Endothelial cell (in vitro differentiated cells): ENCODE data around the gene TGFB3. TPM values are rescaled to one million over a fixed set of nuclear protein-coding genes. Genes with fewer than 3 reads are reported as not detected.

Source experiments
- DNase-seq: peaks from one replicate; pipeline ENCODE4 v3.0.0; 2021; ENCODE audit warnings: low spot score
- H3K27ac Mint-ChIP-seq: one replicate; pipeline ENCODE4 v1.8.0; 2021; ENCODE audit warnings: mixed read lengths, inconsistent platforms; ENCODE audit not compliant: unreplicated experiment
- H3K27me3 Mint-ChIP-seq: one replicate; pipeline ENCODE4 v1.8.0; 2021; ENCODE audit warnings: mild to moderate bottlenecking, moderate library complexity, mixed read lengths, inconsistent platforms; ENCODE audit not compliant: unreplicated experiment
- H3K36me3 Mint-ChIP-seq: one replicate; pipeline ENCODE4 v1.8.0; 2021; ENCODE audit warnings: mild to moderate bottlenecking, low read depth, mixed read lengths, inconsistent platforms; ENCODE audit not compliant: unreplicated experiment
- H3K4me1 Mint-ChIP-seq: one replicate; pipeline ENCODE4 v1.8.0; 2021; ENCODE audit warnings: mild to moderate bottlenecking, mixed read lengths, inconsistent platforms; ENCODE audit not compliant: unreplicated experiment
- H3K4me3 Mint-ChIP-seq: one replicate; pipeline ENCODE4 v1.8.0; 2021; ENCODE audit warnings: mild to moderate bottlenecking, mixed read lengths, inconsistent platforms; ENCODE audit not compliant: unreplicated experiment
- H3K9me3 Mint-ChIP-seq: one replicate; pipeline ENCODE4 v1.8.0; 2021; ENCODE audit warnings: mixed read lengths, inconsistent platforms; ENCODE audit not compliant: unreplicated experiment
- total RNA-seq: library from RNA; stranded (reverse); fragmentation: NEBNext Ultra II Directional; extraction: Animal tissue kit (Norgen Biotek cat#: 25700); gene quantifications from one replicate; pipeline ENCODE4 v1.2.1, GENCODE V29; 2021; ENCODE audit not compliant: unreplicated experiment
- TF ChIP-seq, protein P1 (sequence below): fragments of 200-600 bp; sonication (generic); IDR thresholded peaks from one replicate; pipeline ENCODE4 v1.5.0; 2021; ENCODE audit warnings: antibody characterized with exemption; ENCODE audit not compliant: unreplicated experiment

Gene TGFB3
- total RNA-seq, 1 donor from 2014 or later, result 1.5 TPM

DNA sequence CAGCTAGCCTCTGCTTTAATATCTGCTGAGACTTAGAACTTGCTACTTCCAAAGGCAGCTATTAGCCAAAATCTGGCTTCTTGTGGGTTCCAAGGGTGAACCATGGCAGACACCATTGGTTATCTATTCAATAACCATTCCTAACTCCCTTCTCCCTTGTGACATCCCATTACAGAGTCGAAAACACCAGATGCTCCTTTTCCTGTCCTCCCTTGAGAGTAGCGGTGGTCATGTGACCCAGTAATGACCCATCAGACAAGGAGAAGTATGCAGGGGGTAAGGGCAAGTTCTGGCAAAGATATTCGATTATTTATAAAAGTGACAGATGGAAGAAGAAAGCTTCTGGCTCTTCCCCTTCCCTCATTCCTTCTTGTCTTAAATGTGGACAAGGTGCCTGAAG is 20.1 kb downstream of the TGFB3 start:
- Mint-ChIP-seq H3K4me1 (peaks cover 2% of the 10 kb centered on the region), H3K36me3 (peaks cover 11% of the 10 kb centered on the region), H3K4me3 (no peak overlapping the region), H3K27me3 (peaks cover 2% of the 10 kb centered on the region), H3K27ac (no peak overlapping the region), H3K9me3 (no peaks in the 10 kb centered on the region)
- DNase-seq, result no peak
- TF ChIP-seq, protein P1, sequence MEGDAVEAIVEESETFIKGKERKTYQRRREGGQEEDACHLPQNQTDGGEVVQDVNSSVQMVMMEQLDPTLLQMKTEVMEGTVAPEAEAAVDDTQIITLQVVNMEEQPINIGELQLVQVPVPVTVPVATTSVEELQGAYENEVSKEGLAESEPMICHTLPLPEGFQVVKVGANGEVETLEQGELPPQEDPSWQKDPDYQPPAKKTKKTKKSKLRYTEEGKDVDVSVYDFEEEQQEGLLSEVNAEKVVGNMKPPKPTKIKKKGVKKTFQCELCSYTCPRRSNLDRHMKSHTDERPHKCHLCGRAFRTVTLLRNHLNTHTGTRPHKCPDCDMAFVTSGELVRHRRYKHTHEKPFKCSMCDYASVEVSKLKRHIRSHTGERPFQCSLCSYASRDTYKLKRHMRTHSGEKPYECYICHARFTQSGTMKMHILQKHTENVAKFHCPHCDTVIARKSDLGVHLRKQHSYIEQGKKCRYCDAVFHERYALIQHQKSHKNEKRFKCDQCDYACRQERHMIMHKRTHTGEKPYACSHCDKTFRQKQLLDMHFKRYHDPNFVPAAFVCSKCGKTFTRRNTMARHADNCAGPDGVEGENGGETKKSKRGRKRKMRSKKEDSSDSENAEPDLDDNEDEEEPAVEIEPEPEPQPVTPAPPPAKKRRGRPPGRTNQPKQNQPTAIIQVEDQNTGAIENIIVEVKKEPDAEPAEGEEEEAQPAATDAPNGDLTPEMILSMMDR, result no peak

GRCh38 chr14:75960231-75960630 is 21.6 kb downstream of the TGFB3 start:
- no peaks in the 10 kb centered on the region for H3K9me3 Mint-ChIP-seq
- no peak for DNase-seq
- TF ChIP-seq, protein P1, result no peak
- peaks cover 11% of the 10 kb centered on the region for H3K36me3 Mint-ChIP-seq
- no peak overlapping the region for H3K27ac Mint-ChIP-seq
- H3K4me3 Mint-ChIP-seq, result peak overlapping the region; percentile 4
- H3K4me1 Mint-ChIP-seq, result no peaks in the 10 kb centered on the region
- peaks cover 2% of the 10 kb centered on the region for H3K27me3 Mint-ChIP-seq

GRCh38 chr14:75959031-75959430 is 22.8 kb downstream of the TGFB3 start:
- peaks cover 14% of the 10 kb centered on the region for H3K36me3 Mint-ChIP-seq
- no peak overlapping the region for H3K4me3 Mint-ChIP-seq
- H3K9me3 Mint-ChIP-seq, result no peaks in the 10 kb centered on the region
- H3K4me1 Mint-ChIP-seq, result no peaks in the 10 kb centered on the region
- TF ChIP-seq, protein P1, result no peak
- no peak for DNase-seq
- peaks cover 2% of the 10 kb centered on the region for H3K27me3 Mint-ChIP-seq
- no peak overlapping the region for H3K27ac Mint-ChIP-seq

DNA sequence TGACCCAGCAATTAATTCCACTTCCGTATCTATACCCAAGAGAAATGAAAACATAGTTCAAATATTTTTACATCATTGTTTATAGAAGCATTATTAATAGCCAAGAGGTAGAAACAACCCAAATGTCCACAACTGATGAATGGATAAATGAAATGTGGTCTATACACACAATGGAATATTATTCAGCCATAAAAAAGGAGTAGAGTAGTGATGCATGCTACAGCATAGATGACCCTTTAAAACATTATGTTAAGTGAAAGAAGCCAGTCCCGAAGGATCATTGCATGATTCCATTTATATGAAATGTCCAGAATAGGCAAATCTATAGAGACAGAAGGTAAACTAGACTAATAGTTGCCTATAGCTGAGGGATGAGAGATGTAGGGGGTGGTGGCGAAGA is 29.3 kb downstream of the TGFB3 start:
- no peak for DNase-seq
- Mint-ChIP-seq H3K4me3 (no peak overlapping the region), H3K27me3 (no peaks in the 10 kb centered on the region), H3K9me3 (no peaks in the 10 kb centered on the region), H3K36me3 (peaks cover 13% of the 10 kb centered on the region), H3K27ac (no peak overlapping the region), H3K4me1 (no peaks in the 10 kb centered on the region)
- TF ChIP-seq, protein P1, result no peak

- Mint-ChIP-seq H3K4me1 (no peaks in the 10 kb centered on the region), H3K4me3 (no peak overlapping the region), H3K9me3 (no peaks in the 10 kb centered on the region), H3K36me3 (peaks cover 6% of the 10 kb centered on the region), H3K27ac (no peak overlapping the region), H3K27me3 (no peaks in the 10 kb centered on the region)
- TF ChIP-seq, protein P1, result no peak
- no peak for DNase-seq
Measured at GRCh38 chr14:75946785-75947184, 35.0 kb downstream of the TGFB3 start.
